Adipose tissue (tissue), 3 donors: ENCODE data around the gene ZNF385B. TPM values are rescaled to one million over a fixed set of nuclear protein-coding genes. Genes with fewer than 3 reads are reported as not detected.
"Not testable (repeated sequence)": the region's sequence is repeated elsewhere in the genome, so short reads cannot be mapped to it uniquely, and the experiment has no call there.

ENCODE experiments used
- H3K27ac ChIP-seq: one replicate; pipeline ENCODE4 v1.5.1; 2013; ENCODE audit warnings: low read depth, low read length
- WGBS, 3 donors: extraction: QIAGEN DNeasy Blood & Tissue Kit; methylation state at CpG; one replicate each; pipeline ENCODE4 v1.1.7; 2013; 5-methylcytosine and 5-hydroxymethylcytosine counted together
- polyA plus RNA-seq, 3 donors: library from polyadenylated mRNA; stranded (reverse); fragments of 200-250 nt; gene quantifications; one replicate each; pipeline ENCODE4 v1.2.3, GENCODE V29; 2013
- donor health status: healthy with polysubstance abuse.
- donor health status: Bipolar disorder and iron deficiency.
- donor health status: healthy.

The ZNF385B gene
- polyA plus RNA-seq, 3 donors: 0.10 to 6.2 (median 0.74) TPM

DNA sequence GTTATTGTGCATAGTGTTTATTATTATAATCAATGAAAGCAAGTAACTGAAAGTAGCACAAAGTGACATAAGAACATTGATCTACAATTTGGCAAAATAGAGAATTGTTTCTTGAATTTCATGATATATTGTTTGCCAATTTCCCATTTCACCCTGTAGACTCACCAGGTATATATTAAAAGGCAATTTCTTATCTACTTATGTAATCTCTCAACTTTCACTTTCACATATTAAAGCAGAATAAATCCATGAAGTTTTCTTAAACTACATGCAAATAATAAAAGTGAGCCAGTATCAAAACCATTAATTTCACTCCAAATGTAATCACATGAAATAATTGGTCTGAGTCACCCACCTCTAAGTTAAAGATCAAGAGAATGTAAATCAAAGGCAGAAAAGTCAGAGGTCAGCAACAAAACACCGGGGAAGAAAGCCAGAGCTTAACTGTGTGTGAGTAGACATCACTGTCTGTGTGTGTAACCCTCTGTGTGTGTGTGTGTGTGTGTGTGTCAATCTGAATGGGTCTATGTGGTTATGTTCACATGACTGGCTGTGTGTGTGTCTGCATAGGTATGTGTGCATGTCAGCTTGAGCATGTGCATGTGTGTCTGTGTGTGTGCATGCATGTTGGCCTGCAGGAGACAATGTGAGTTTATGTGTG, 44.1 kb downstream of the ZNF385B start:
- no peak overlapping the region for H3K27ac ChIP-seq
- WGBS, 3 donors: 24 to 40% (median 33%) methylated on average over 1 of the region's 1 CpG

DNA sequence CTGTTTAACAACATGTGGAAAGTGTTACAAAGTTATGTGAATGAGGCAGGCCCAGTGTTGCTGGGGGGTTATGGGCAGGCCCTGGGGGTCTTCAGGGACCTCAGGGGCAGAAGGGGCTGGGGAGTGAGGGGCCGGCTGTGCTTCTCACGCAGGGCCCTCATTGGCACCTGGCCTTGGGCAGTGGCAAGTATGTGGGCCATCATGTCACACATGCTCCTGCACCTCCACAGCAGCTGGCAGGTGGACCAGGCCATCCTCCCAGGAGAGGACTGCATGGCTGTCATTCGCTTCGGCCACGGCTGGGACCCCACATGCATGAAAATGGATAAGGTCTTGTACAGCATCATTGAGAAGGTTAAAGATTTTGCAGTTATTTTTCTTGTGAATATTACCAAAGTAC, 47.4 kb downstream of the ZNF385B start:
- no peak overlapping the region for H3K27ac ChIP-seq
- 94 to 99% (median 97%) methylated on average over 5 of the region's 5 CpGs for WGBS, 3 donors

DNA sequence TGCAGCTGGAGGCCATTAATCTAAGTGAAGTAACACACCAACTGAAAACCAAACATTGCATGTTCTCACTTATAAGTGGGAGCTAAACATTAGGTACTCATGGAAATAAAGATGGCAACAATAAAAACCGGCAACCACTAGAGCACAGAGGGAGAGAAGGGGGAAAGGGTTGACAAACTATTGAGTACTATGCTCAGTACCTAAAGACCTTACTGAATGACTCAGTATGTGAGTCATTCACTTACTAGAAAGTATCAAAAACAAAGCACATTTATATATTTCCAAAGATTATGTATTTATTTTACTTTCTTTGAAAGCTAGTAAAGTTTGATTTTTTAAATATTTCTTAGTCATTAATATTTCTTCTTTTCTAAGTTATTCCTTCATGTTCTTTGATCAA, 48.9 kb downstream of the ZNF385B start:
- no peak overlapping the region for H3K27ac ChIP-seq
- WGBS, 3 donors: 90 to 96% (median 93%) methylated on average over 1 of the region's 1 CpG

DNA sequence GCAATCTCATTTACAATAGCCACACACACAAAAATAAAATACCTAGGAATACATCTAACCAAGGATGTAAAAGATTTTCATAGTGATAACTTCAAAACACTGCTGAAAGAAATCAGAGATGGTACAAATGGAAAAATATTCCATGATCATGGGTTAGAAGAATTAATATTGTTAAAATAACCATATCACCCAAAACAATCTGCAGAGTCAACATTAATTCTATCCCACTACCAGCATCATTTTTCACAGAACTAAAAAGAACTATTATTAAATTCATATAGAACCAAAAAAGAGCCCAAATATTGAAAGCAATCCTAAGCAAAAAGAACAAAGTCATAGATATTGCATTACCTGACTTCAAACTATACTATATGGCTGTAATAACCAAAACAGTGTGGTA, 50.4 kb downstream of the ZNF385B start:
- no peak overlapping the region for H3K27ac ChIP-seq

DNA sequence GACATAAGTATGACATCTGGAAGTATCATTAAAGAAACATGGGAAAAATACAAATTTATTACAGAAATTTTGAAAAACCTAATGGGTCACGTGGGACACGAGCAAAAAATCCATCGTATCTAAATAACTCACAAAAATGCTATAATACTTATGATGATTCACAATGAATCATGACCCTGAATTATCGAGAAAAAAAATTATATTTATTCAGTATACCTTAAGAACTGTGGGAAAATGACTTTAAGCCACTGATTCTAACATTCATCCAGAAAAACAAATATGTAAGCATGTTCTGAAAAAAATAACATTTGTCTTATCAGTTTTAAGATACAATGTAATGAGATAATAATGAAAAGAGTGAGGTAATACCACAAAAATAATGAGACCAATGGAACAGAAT, 51.8 kb downstream of the ZNF385B start:
- no peak overlapping the region for H3K27ac ChIP-seq
- 83 to 94% (median 88%) methylated on average over 4 of the region's 4 CpGs for WGBS, 3 donors

DNA sequence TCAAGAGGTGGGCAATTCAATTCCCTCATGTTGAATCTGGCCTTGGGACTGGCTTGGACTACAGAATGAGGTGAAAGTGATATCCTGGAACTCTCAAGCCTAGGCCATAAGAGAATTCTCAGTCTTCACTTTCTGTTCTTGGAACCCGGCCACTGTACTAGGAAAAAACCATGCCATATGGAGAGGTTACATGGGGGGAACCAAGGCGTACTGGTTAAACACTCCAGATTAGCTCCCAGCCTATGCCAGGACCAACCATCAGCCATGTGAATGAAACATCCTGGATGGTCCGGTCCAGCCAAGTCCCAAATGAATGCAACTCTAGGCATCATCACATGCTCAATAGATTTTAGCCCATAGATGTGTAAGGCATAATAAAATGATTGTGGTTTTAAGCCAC, 56.4 kb downstream of the ZNF385B start:
- 84 to 90% (median 86%) methylated on average over 3 of the region's 3 CpGs for WGBS, 3 donors
- no peak overlapping the region for H3K27ac ChIP-seq

DNA sequence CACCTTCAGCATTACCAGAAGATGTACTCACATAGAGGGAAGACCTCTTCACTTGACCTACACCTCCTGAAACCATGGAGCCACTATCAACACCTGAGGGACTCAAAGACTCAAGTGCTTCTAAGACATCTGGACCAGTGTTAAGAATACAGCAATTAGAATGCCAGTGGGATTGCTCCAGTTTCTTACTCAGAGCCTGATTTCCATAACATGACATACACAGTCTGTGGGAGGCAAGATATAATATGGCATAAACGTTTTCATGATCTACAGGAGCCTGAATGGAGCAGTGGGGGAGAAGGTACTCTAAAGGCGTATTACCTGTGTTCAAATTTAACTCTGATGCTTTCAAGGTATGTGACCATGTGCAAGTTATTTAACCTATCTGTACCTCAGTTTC, 57.2 kb downstream of the ZNF385B start:
- WGBS, 3 donors: 56 to 67% (median 61%) methylated on average over 2 of the region's 2 CpGs

DNA sequence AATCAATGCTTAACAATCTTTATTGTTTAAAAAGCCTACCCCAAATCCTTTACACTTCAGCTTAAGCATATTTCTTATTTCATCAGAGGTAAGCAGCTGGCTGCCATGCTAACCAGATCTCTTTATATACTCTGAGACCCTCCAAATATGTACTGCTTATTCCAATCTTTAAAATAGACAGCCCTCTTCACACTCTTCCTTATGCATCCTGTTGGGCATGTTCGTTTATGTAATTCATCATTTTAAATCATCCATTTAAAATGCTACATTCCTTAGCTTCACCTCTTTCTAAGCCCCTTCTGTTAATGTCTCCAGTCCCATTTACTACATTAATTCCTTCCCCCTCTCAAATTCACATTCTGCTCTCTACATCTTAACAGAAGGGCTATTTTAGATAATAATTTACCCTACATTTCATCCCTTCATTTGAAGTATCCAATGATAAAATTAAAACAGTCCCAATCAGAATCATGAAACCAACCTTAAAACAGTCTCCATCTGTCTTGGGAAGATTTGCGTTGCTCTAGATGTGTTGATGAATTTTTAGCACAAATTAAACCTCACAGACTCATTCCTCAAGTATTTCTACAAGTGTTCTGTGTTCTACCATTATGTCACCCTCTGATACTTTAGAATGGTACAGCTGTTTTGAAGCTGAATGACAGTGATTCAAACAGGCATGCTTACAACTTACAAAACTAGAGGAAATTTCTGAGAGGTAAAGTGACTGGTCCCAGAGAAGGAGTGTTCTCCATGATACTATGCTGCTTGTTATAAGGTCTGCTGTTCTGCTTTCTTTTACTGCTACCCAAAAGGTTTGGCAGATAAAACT, 59.1 kb downstream of the ZNF385B start:
- H3K27ac ChIP-seq: no peak overlapping the region
- WGBS, 3 donors: 52 to 61% (median 58%) methylated on average over 2 of the region's 2 CpGs

More for the DNA sequence above, 57.2 kb downstream of the ZNF385B start:
- no peak overlapping the region for H3K27ac ChIP-seq

DNA sequence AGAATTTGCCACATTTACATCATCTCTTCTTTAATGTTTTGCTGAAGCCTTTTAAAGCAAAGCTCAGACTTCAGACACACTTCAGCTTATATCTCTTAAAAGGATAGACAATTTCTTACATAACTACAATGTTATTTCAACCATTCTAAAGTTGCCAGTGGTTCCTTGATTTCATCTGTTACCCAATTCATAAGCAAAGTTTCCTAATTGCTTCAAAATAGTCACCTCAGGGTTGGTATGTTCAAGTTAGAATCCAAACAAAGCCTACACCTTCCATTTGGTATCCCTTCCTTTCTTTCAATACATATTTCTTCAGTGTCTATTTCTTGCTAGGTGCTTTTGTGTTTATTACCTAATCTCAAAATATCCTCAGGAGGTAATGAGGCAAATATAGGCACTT, 60.6 kb downstream of the ZNF385B start:
- no peak overlapping the region for H3K27ac ChIP-seq

DNA sequence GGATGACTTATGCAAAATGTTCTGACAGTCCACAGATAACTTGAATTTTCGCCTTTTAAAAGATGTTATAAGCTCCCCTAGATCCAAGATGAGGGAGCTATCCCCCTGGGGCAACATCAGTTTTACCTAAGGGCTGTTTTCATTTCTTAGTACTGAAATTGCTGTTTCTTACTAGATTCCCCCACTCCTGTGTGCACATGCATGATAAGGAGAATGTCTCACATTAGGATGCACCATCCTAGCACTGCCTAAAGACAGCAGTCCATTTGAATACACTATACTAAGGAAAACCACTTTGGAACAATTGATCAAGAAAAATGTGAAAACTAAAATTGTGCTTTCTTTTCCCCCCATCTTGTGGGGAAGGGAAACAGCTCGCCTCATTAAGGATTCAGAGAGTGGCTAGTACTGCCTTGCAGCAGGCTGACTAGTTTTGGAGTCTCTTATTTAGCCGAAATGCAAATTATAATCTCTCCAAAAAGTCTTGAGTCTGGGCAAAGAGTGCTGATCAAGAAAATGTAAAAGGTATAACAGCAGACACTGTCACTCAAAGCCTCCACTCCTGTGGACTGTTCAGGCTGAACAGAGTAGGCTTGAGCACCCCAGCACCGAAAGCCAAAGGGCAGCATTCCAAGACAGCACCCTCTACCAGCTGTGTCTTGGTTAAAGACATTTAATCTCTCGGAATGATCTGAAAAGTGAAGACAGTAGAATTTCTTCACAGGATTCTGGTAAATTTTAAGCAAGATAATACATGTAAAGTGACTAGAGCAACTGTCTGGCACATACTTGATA, 65.0 kb downstream of the ZNF385B start:
- 72 to 84% (median 75%) methylated on average over 5 of the region's 5 CpGs for WGBS, 3 donors
- no peak overlapping the region for H3K27ac ChIP-seq

DNA sequence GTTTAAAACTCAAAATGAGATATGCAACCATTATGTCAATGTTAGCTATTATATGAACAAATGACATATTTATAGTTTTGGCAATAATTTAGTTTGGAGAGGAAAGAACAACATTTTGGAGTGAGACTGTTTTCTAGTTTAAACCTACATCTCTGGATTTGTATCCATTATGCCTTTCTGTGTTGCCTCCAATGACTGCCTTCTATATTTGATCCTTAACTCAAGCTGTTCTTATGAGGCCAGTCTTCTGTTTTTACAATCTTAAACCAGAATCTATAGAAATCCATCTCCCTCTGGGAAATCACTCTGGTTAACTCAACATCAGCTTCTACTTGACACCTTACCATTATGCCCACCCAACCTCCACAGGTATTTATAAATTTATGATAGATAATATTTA, 67.5 kb downstream of the ZNF385B start:
- no peak overlapping the region for H3K27ac ChIP-seq

DNA sequence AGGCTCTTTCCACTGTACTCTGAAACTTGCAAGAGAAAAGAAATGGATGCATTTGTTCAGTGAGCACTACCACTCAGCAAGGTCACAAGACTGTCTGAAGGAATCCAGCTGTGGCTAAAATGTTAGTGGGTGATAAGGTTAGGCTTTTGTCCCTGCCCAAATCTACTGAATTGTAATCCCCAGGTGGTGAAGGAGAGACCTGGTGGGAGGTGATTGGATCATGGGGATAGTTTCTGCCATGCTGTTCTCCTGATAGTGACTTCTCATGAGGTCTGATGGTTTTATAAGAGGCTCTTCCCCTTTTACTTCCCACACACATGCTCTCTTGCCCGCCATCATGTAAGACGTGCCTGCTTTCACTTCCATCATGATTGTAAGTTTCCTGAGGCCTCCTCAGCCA, 68.2 kb downstream of the ZNF385B start:
- H3K27ac ChIP-seq: no peak overlapping the region
- WGBS, 3 donors: 80 to 92% (median 81%) methylated on average over 2 of the region's 2 CpGs

DNA sequence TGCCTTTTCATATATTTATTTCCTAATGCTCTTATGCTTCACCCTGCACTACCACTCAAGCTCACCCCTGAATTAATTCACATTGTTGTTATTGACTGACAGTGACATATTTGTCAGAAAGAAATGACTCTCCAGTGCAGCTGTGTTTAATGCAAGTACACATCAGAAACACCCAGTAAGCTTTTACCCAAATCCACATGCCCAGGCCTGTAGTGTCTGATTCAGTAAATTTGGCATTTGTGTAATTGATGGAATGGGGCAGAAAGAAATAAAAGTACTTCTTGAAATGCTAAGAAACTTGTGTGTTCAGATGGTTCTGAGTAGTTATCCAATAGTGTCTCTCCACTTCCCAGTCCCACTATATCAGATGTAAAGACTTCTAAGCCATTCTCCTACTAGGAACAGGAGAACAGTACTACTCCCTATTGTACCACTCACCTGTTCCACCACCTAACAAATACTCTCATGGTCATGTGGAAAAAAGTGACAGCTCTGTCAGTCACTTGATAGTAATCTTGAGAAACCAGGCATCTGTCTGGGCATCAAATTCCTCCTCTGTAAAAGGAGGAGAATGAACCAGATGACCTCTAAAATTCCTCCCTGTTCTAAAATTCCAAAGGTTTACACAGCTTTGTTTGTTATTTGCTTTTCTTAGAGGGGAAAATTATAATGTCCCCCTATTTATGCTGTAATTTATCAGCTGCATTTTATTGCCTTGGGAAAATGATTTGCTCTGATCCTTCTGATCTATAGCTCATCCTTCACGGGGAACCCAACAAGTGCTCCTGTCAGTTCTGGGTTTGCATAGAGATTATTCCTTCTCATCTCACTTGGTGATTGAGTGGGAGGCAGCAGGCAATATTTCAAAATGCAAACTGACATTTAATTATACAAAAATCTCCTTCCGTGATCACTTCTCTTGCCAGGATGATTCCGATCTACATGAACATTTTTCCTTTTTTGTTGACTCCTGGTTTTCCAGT, 70.9 kb downstream of the ZNF385B start:
- H3K27ac ChIP-seq: no peak overlapping the region
- 65 to 75% (median 69%) methylated on average over 3 of the region's 3 CpGs for WGBS, 3 donors

DNA sequence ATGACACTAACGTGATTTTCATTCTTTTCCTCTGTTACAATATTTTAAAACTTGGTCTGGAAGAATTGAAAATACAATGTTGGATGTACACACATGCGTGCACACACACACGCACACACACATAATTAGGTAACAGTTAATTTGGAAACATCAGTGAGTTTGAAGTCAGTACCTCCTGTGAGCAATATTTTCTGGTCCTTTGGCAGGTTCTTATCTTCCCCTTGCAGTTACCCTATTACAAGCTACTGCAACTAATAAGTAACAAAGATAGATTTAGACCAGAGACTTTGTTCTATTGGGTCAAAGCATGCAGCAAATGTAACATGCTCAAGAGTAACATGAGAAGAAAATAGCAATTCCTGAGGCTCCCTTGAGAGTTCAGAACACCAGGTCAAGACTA, 73.3 kb downstream of the ZNF385B start:
- H3K27ac ChIP-seq: no peak overlapping the region
- 87 to 91% (median 90%) methylated on average over 3 of the region's 3 CpGs for WGBS, 3 donors

DNA sequence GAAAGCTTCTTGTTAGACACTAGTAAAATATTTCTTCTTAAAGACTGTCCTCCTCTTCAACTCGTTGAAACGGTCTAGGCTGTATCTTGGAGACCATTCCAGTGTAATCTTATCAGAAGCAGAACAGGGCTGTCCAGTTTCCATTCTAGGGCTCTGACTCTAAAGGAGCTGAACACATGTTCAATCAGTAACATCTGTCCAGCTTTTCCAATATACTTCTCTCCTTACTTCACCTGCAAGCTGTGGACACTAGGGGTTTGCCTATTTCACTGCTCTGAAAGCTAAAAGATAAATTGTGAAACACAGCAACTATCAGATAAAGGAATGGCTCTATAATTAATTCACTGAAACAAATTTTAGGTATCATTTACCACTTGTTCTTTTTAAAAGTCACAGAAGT, 73.8 kb downstream of the ZNF385B start:
- no peak overlapping the region for H3K27ac ChIP-seq
- 42 to 65% (median 65%) methylated on average over 2 of the region's 2 CpGs for WGBS, 3 donors

DNA sequence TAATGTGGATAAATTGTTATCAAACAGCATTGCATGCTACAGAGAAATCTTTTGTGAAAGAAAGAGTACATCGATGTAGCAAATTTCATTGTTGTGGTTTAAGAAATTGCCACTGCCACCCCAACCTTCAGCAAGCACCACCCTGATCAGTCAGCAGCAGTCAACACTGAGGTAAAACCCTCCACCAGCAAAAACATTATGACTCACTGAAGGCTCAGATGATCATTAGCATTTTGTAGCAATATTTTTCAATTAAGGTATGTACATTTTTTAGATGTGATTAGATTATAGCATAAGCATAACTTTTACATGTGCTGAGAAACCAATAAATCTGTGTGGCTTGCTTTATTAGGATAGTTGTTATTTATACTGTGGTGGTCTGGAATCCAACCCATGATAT, 75.5 kb downstream of the ZNF385B start:
- H3K27ac ChIP-seq: no peak overlapping the region
- WGBS, 3 donors: 94 to 97% (median 94%) methylated on average over 1 of the region's 1 CpG

DNA sequence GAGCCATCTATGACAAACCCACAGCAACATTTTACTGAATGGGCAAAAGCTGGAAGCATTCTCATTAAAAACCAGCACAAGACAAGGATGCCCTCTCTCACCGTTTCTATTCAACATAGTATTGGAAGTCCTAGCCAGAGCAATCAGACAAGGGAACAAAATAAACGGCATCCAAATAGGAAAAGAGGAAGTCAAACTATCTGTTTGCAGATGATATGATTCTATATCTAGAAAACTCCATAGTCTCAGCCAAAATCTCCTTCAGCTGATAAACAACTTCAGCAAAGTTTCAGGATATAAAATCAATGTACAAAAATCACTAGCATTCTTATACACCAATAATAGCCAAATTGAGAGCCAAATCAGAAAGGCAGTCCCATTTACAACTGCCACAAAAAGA, 79.1 kb downstream of the ZNF385B start:
- H3K27ac ChIP-seq: not testable (repeated sequence)
- WGBS, 3 donors: 56 to 68% (median 67%) methylated on average over 2 of the region's 2 CpGs

DNA sequence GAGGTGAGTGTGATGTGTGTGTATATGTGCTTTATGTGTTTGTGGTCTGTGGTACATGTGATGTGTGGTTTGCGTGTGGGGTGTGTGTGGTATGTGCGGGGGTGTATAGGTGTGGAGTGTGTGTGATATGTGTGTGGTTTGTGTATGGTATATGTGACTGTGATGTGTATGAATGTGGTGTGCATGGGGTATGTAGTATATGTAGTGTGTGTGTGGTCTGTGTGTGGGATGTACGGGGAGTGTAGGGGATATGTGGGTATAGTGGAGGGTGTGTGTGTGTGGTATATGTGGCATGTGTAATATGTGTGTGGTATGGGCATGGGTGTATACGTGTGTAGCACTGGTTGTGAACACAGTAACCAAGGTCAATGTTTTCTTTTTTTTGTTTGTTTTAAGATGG, 87.4 kb downstream of the ZNF385B start:
- WGBS, 3 donors: 91 to 95% (median 92%) methylated on average over 4 of the region's 4 CpGs
- H3K27ac ChIP-seq: no peak overlapping the region
